Fibroblast of villous mesenchyme (primary cell): ENCODE data around the gene SGSH. TPM values are rescaled to one million over a fixed set of nuclear protein-coding genes. Genes with fewer than 3 reads are reported as not detected.

Experiments
- DNase-seq: peaks from one replicate; pipeline ENCODE4 v3.0.0-alpha.2; 2010; ENCODE audit warnings: low read depth
- H3K4me3 ChIP-seq: 2 replicates; pipeline ENCODE4 v1.5.1; 2011; ENCODE audit warnings: low read depth, mild to moderate bottlenecking, low read length
- CTCF ChIP-seq: IDR thresholded peaks from 2 replicates; pipeline ENCODE4 v1.5.1; 2012; ENCODE audit warnings: low read depth, mild to moderate bottlenecking, low read length; ENCODE audit not compliant: insufficient read depth
- total RNA-seq: library from RNA; depleted of rRNA; stranded (reverse); fragments of >200 nt; gene quantifications from 2 replicates; pipeline ENCODE4 v1.2.3, GENCODE V29; 2012

SGSH gene
- total RNA-seq, 1 donor = 12.1 TPM

- DNase-seq = no peak
- TF ChIP-seq CTCF = no peak
- no peak overlapping the region for H3K4me3 ChIP-seq
Observed at GRCh38 chr17:80191865-80192661, 28.1 kb downstream of the SGSH start.

GRCh38 chr17:80191192-80191591 lies 28.9 kb downstream of the SGSH start:
- no peak for DNase-seq
- no peak overlapping the region for H3K4me3 ChIP-seq
- no peak for TF ChIP-seq CTCF

- H3K4me3 ChIP-seq = no peak overlapping the region
- no peak for TF ChIP-seq CTCF
- no peak for DNase-seq
Observed at GRCh38 chr17:80190716-80191115, 29.4 kb downstream of the SGSH start.

GRCh38 chr17:80189611-80190010 lies 30.5 kb downstream of the SGSH start:
- no peak for TF ChIP-seq CTCF
- no peak overlapping the region for H3K4me3 ChIP-seq
- no peak for DNase-seq

GRCh38 chr17:80187515-80187941 lies 32.6 kb downstream of the SGSH start:
- peak overlapping the region; percentile 51 for H3K4me3 ChIP-seq
- peak; percentile 56 for DNase-seq
- TF ChIP-seq CTCF = no peak

- peak overlapping the region; percentile 51 for H3K4me3 ChIP-seq
- DNase-seq = peak; percentile 62
- TF ChIP-seq CTCF = no peak
Observed at GRCh38 chr17:80187090-80187489, 33.0 kb downstream of the SGSH start.

GRCh38 chr17:80185968-80186367 lies 34.2 kb downstream of the SGSH start:
- no peak for DNase-seq
- no peak for TF ChIP-seq CTCF
- no peak overlapping the region for H3K4me3 ChIP-seq
